LHCN-M2 (cell line): ENCODE results near the gene RAPGEF1. TPM values are rescaled to one million over a fixed set of nuclear protein-coding genes. Genes with fewer than 3 reads are reported as not detected.
"Not testable (repeated sequence)": the region's sequence is repeated elsewhere in the genome, so short reads cannot be mapped to it uniquely, and the experiment has no call there.

Source experiments
- DNase-seq: peaks from one replicate; pipeline ENCODE4 v3.0.0-alpha.2; 2012; ENCODE audit warnings: low read depth
- total RNA-seq: library from RNA; depleted of rRNA; stranded (reverse); fragments of >200 nt; gene quantifications from 2 replicates; pipeline ENCODE4 v1.2.3, GENCODE V29; 2014

The RAPGEF1 gene
- total RNA-seq, 1 experiment from 2014 or later = 44.9 TPM

- DNase-seq = no peak
Measured at GRCh38 chr9:131566158-131566557, 173.7 kb downstream of the RAPGEF1 start.

- no peak for DNase-seq
Measured at GRCh38 chr9:131565369-131565768, 174.5 kb downstream of the RAPGEF1 start.

GRCh38 chr9:131562032-131562959, 177.6 kb downstream of the RAPGEF1 start:
- DNase-seq = no peak

- DNase-seq = no peak
Measured at GRCh38 chr9:131559421-131560000, 180.4 kb downstream of the RAPGEF1 start.

- no peak for DNase-seq
Measured at GRCh38 chr9:131557855-131558548, 181.9 kb downstream of the RAPGEF1 start.

- DNase-seq = no peak
Measured at GRCh38 chr9:131555841-131556673, 183.8 kb downstream of the RAPGEF1 start.

- DNase-seq = no peak
Measured at GRCh38 chr9:131554843-131555351, 185.0 kb downstream of the RAPGEF1 start.

- DNase-seq = no peak
Measured at GRCh38 chr9:131554087-131554842, 185.6 kb downstream of the RAPGEF1 start.

- DNase-seq = no peak
Measured at GRCh38 chr9:131552030-131552429, 187.8 kb downstream of the RAPGEF1 start.

GRCh38 chr9:131550465-131550864, 189.4 kb downstream of the RAPGEF1 start:
- DNase-seq = not testable (repeated sequence)

- DNase-seq = not testable (repeated sequence)
Measured at GRCh38 chr9:131549186-131549585, 190.7 kb downstream of the RAPGEF1 start.

GRCh38 chr9:131546336-131547084, 193.4 kb downstream of the RAPGEF1 start:
- no peak for DNase-seq

GRCh38 chr9:131545786-131546335, 194.0 kb downstream of the RAPGEF1 start:
- DNase-seq = no peak

GRCh38 chr9:131545003-131545785, 194.7 kb downstream of the RAPGEF1 start, which contains the start of gene PRRT1B:
Gene PRRT1B (plus strand): TSS chr9:131545523. CDS start chr9:131545616, 93 bp downstream.
- no peak for DNase-seq

- DNase-seq = no peak
Measured at GRCh38 chr9:131543141-131543540, 196.7 kb downstream of the RAPGEF1 start.

- DNase-seq = no peak
Measured at GRCh38 chr9:131539223-131539923, 200.5 kb downstream of the RAPGEF1 start.

- no peak for DNase-seq
Measured at GRCh38 chr9:131537946-131538345, 201.9 kb downstream of the RAPGEF1 start.
